IMR-90 (cell line): ENCODE measurements around the gene MECP2. TPM values are rescaled to one million over a fixed set of nuclear protein-coding genes. Genes with fewer than 3 reads are reported as not detected.

Experiments used
- ATAC-seq: fragments of 200-7000 bp; cut with Tn5 transposase; 2 replicates; pipeline ENCODE4 v1.9.1; 2020; ENCODE audit warnings: low read depth, mild to moderate bottlenecking, moderate library complexity
- BruUV-seq: library from RNA; stranded (reverse); fragments of 400-500 nt; replicated peaks from 2 replicates; lab custom pipeline; 2021; lab: Mats Ljungman, UMichigan
- CTCF ChIA-PET: fragments of 300-600 bp; formaldehyde crosslinking; extraction: SDS; loops from one replicate; lab custom pipeline; 2021; ENCODE audit warnings: antibody characterized with exemption; lab: Yijun Ruan, JAX
- POLR2A ChIA-PET: fragments of 300-600 bp; sonication (Branson Sonifier 250); formaldehyde crosslinking; loops from one replicate; lab custom pipeline; 2022; ENCODE audit warnings: antibody characterized with exemption; ENCODE audit not compliant: unreplicated experiment; lab: Charles Lee
- DNase-seq: peaks from one replicate; pipeline ENCODE4 v3.0.0; 2013
- H2AFZ ChIP-seq: replicated peaks from 2 replicates; pipeline ENCODE3; 2013; ENCODE audit warnings: low read length, mild to moderate bottlenecking; ENCODE audit not compliant: poor library complexity
- H2AK5ac ChIP-seq: 2 replicates; pipeline ENCODE4 v1.6.1; 2013; ENCODE audit warnings: low read depth, low read length, inconsistent platforms
- H2AK9ac ChIP-seq: replicated peaks from 2 replicates; pipeline ENCODE3; 2013; ENCODE audit warnings: mild to moderate bottlenecking, low read depth, low read length, moderate library complexity; ENCODE audit not compliant: poor library complexity
- H2BK120ac ChIP-seq: 2 replicates; pipeline ENCODE4 v1.6.1; 2013; ENCODE audit warnings: low read depth, low read length, inconsistent platforms
- H2BK15ac ChIP-seq: 3 replicates; pipeline ENCODE4 v1.6.1; 2013; ENCODE audit warnings: low read depth, low read length, inconsistent platforms
- H2BK20ac ChIP-seq: 2 replicates; pipeline ENCODE4 v1.6.1; 2013; ENCODE audit warnings: low read depth, mild to moderate bottlenecking, inconsistent platforms, low read length, moderate library complexity
- H2BK5ac ChIP-seq: 2 replicates; pipeline ENCODE4 v1.6.1; 2013; ENCODE audit warnings: mild to moderate bottlenecking, low read depth, low read length, inconsistent platforms; ENCODE audit not compliant: poor library complexity, severe bottlenecking
- H3K14ac ChIP-seq: replicated peaks from 2 replicates; pipeline ENCODE4 v1.6.1; 2013; ENCODE audit warnings: low read depth, low read length, inconsistent platforms
- H3K18ac ChIP-seq: 2 replicates; pipeline ENCODE4 v1.6.1; 2013; ENCODE audit warnings: low read depth, low read length, control low read depth
- H3K23ac ChIP-seq: 2 replicates; pipeline ENCODE4 v1.6.1; 2013; ENCODE audit warnings: low read depth, low read length, inconsistent platforms
- H3K27ac ChIP-seq: 2 replicates; pipeline ENCODE4 v1.5.1; 2013; ENCODE audit warnings: mild to moderate bottlenecking, control low read depth, low read length; ENCODE audit not compliant: insufficient read depth
- H3K27me3 ChIP-seq: 2 replicates; pipeline ENCODE4 v1.6.1; 2013; ENCODE audit warnings: low read length; ENCODE audit not compliant: control insufficient read depth, insufficient read depth
- H3K36me3 ChIP-seq: 2 replicates; pipeline ENCODE4 v1.6.1; 2013; ENCODE audit warnings: low read length, mixed read lengths; ENCODE audit not compliant: control insufficient read depth, insufficient read depth
- H3K4ac ChIP-seq: 2 replicates; pipeline ENCODE4 v1.6.1; 2013; ENCODE audit warnings: low read depth, low read length, inconsistent platforms
- H3K4me1 ChIP-seq: 2 replicates; pipeline ENCODE4 v1.6.1; 2013; ENCODE audit warnings: low read length, mixed read lengths; ENCODE audit not compliant: control insufficient read depth, insufficient read depth
- H3K4me2 ChIP-seq: 2 replicates; pipeline ENCODE4 v1.6.1; 2013; ENCODE audit warnings: low read depth, mild to moderate bottlenecking, control low read depth, low read length, moderate library complexity
- H3K4me3 ChIP-seq: 2 replicates; pipeline ENCODE4 v1.5.1; 2013; ENCODE audit warnings: low read depth, mild to moderate bottlenecking, control low read depth, low read length, moderate library complexity; ENCODE audit not compliant: insufficient read depth
- H3K56ac ChIP-seq: 2 replicates; pipeline ENCODE4 v1.6.1; 2013; ENCODE audit warnings: low read length, inconsistent platforms; ENCODE audit not compliant: insufficient read depth; ENCODE audit errors: extremely low read depth
- H3K79me1 ChIP-seq, 2 experiments: 2 replicates each; pipeline ENCODE4 v1.6.1; 2013; ENCODE audit warnings: low read length in 2 of 2, inconsistent platforms in 1 of 2, low read depth in 1 of 2
- H3K9ac ChIP-seq: 2 replicates; pipeline ENCODE4 v1.6.1; 2013; ENCODE audit warnings: low read depth, low read length, control low read depth
- H3K9me1 ChIP-seq: 2 replicates; pipeline ENCODE4 v1.6.1; 2013; ENCODE audit warnings: low read length, inconsistent platforms; ENCODE audit not compliant: insufficient read depth
- H3K9me3 ChIP-seq: 2 replicates; pipeline ENCODE4 v1.6.1; 2013; ENCODE audit warnings: low read length; ENCODE audit not compliant: control insufficient read depth, insufficient read depth
- H4K20me1 ChIP-seq: 2 replicates; pipeline ENCODE4 v1.6.1; 2013; ENCODE audit warnings: low read length, inconsistent platforms; ENCODE audit not compliant: insufficient read depth
- H4K5ac ChIP-seq: 2 replicates; pipeline ENCODE4 v1.6.1; 2013; ENCODE audit warnings: mild to moderate bottlenecking, low read depth, low read length, control low read depth
- H4K8ac ChIP-seq, 2 experiments: 2 replicates each; pipeline ENCODE4 v1.6.1; 2013; ENCODE audit warnings: low read depth in 2 of 2, low read length in 2 of 2, control low read depth in 1 of 2, inconsistent platforms in 1 of 2
- H4K91ac ChIP-seq: 2 replicates; pipeline ENCODE4 v1.6.1; 2013; ENCODE audit warnings: low read depth, low read length, inconsistent platforms; ENCODE audit not compliant: insufficient read depth
- BHLHE40 ChIP-seq: fragments of 150-350 bp; IDR thresholded peaks from 2 replicates; pipeline ENCODE4 v1.6.1; 2016; ENCODE audit warnings: mild to moderate bottlenecking, low read depth, low read length
- CEBPB ChIP-seq: IDR thresholded peaks from 2 replicates; pipeline ENCODE4 v1.6.1; 2012; ENCODE audit warnings: low read depth, low read length, improper control_type of control experiment
- CHD1 ChIP-seq: IDR thresholded peaks from 2 replicates; pipeline ENCODE4 v1.6.1; 2012; ENCODE audit warnings: low read depth, low read length, improper control_type of control experiment
- CTCF ChIP-seq: conservative IDR thresholded peaks from 2 replicates; pipeline ENCODE4 v1.5.1; 2012; ENCODE audit warnings: mild to moderate bottlenecking, low read depth, low read length, improper control_type of control experiment
- FOS ChIP-seq: fragments of 150-350 bp; IDR thresholded peaks from 2 replicates; pipeline ENCODE4 v1.6.1; 2016; ENCODE audit warnings: low read depth, low read length
- MAFK ChIP-seq: IDR thresholded peaks from 2 replicates; pipeline ENCODE4 v1.6.1; 2012; ENCODE audit warnings: low read depth, low read length, improper control_type of control experiment
- MAZ ChIP-seq: IDR thresholded peaks from 2 replicates; pipeline ENCODE4 v1.6.1; 2012; ENCODE audit warnings: low read depth, mild to moderate bottlenecking, low read length, improper control_type of control experiment, moderate library complexity, borderline replicate concordance
- MXI1 ChIP-seq: IDR thresholded peaks from 2 replicates; pipeline ENCODE4 v1.6.1; 2012; ENCODE audit warnings: low read depth, mild to moderate bottlenecking, low read length, moderate library complexity, borderline replicate concordance
- POLR2A ChIP-seq: IDR thresholded peaks from 2 replicates; pipeline ENCODE4 v1.6.1; 2012; ENCODE audit warnings: mild to moderate bottlenecking, low read depth, low read length
- RAD21 ChIP-seq: IDR thresholded peaks from 2 replicates; pipeline ENCODE4 v1.6.1; 2012; ENCODE audit warnings: low read length, improper control_type of control experiment
- RCOR1 ChIP-seq: IDR thresholded peaks from 2 replicates; pipeline ENCODE4 v1.6.1; 2012; ENCODE audit warnings: mild to moderate bottlenecking, low read length, improper control_type of control experiment; ENCODE audit not compliant: insufficient replicate concordance
- SMC3 ChIP-seq: fragments of 150-350 bp; IDR thresholded peaks from 2 replicates; pipeline ENCODE4 v1.6.1; 2016; ENCODE audit warnings: low read depth, mild to moderate bottlenecking, antibody characterized with exemption, low read length, moderate library complexity
- USF2 ChIP-seq: fragments of 150-350 bp; IDR thresholded peaks from 2 replicates; pipeline ENCODE4 v1.6.1; 2017; ENCODE audit warnings: mild to moderate bottlenecking, antibody characterized with exemption, low read length, low read depth
- WGBS, 2 experiments: methylation state at CpG; one replicate each; pipeline versions ENCODE4 v1.1.5 to v1.1.7; 2013; ENCODE audit warnings: missing lambda C conversion rate in 2 of 2; ENCODE audit not compliant: insufficient read length in 1 of 2; ENCODE audit errors: extremely low coverage in 2 of 2; 5-methylcytosine and 5-hydroxymethylcytosine counted together
- dilution Hi-C: fragments of 300-500 bp; cut with HindIII; formaldehyde crosslinking; loops from one replicate; pipeline ENCODE4 v1.14.3; 2018; ENCODE audit warnings: low sequenced_read_pairs; ENCODE audit not compliant: unreplicated experiment
- in situ Hi-C: fragments of 300-500 bp; cut with MboI; formaldehyde crosslinking; loops from 3 replicates; pipeline ENCODE4 v1.14.3; 2019; ENCODE audit warnings: low sequenced_read_pairs, inconsistent platforms, mixed read lengths
- intact Hi-C: fragments of 100-400 bp; cut with micrococcal nuclease; formaldehyde crosslinking; loops from 2 replicates; pipeline ENCODE4 v1.10.0; 2022
- polyA plus RNA-seq, 3 experiments: library from polyadenylated mRNA; depleted of rRNA; stranded (reverse); fragments of >200 nt; gene quantifications; 2 replicates each; pipeline ENCODE4 v1.2.3, GENCODE V29; 2012; ENCODE audit warnings: low replicate concordance in 1 of 3
- total RNA-seq: library from RNA; depleted of rRNA; stranded (reverse); fragments of >200 nt; gene quantifications from 2 replicates; pipeline ENCODE4 v1.2.3, GENCODE V29; 2012

Gene MECP2
- total and polyA plus RNA-seq, 2 of the 4 experiments (the other 2 are of a cell fraction) = 8.4 to 10.1 TPM

GRCh38 chrX:154094833-154095232 lies 2.7 kb downstream of the MECP2 start (continued):
- TF ChIP-seq CEBPB (no peak), RAD21 (no peak)

GRCh38 chrX:154093965-154094364 lies 3.6 kb downstream of the MECP2 start:
- H3K56ac ChIP-seq = no peak overlapping the region
- no peaks in the 10 kb centered on the region for H3K9me3 ChIP-seq
- H3K36me3 ChIP-seq = peaks cover 6% of the 10 kb centered on the region; the same call in 1 of the 2 replicates
- no peak overlapping the region for H2AK9ac ChIP-seq
- no peak overlapping the region for H2BK120ac ChIP-seq
- no peaks in the 10 kb centered on the region for H3K27me3 ChIP-seq
- dilution Hi-C loops = no loop called here
- no peak overlapping the region for H3K4me3 ChIP-seq
- H3K4me1 ChIP-seq = peaks cover 5% of the 10 kb centered on the region
- no peak overlapping the region for H4K5ac ChIP-seq
- no peak overlapping the region for H3K18ac ChIP-seq
- no peak overlapping the region for H4K91ac ChIP-seq
- no peak overlapping the region for H2BK20ac ChIP-seq
- no peak overlapping the region for H2BK5ac ChIP-seq
- no peak overlapping the region for H3K27ac ChIP-seq
- no peak overlapping the region; the same call in 1 of the 2 replicates for H3K4me2 ChIP-seq
- no CpG with 5 or more reads among the region's 5 CpGs for WGBS, 2 experiments
- intact Hi-C loops = no loop called here
- no TSS peak for BruUV-seq
- H2AFZ ChIP-seq = no peak overlapping the region
- peaks cover 0 to 31% of the 10 kb centered on the region in 2 experiments; a peak in 2 of 4 replicates for H3K79me1 ChIP-seq
- H4K8ac ChIP-seq = no peak overlapping the region
- no peak overlapping the region for H2AK5ac ChIP-seq
- TF ChIP-seq CEBPB (no peak), CHD1 (no peak), MAZ (no peak), RAD21 (no peak), MAFK (no peak), BHLHE40 (no peak), CTCF (no peak), POLR2A (no peak), USF2 (no peak), SMC3 (no peak), RCOR1 (no peak), MXI1 (no peak), FOS (no peak)
- H3K4ac ChIP-seq = no peak overlapping the region
- ChIA-PET CTCF (no interaction called here), POLR2A (interaction anchor here (0.5 kb wide), 1 partner anchor 146 kb away, joined by 8 read pairs; no protein-coding TSS in a partner anchor)
- peaks cover 58% of the 10 kb centered on the region for H4K20me1 ChIP-seq
- H3K9me1 ChIP-seq = peaks cover 12% of the 10 kb centered on the region; the same call in 1 of the 2 replicates
- no peak for DNase-seq
- no peak overlapping the region for H2BK15ac ChIP-seq
- H3K9ac ChIP-seq = no peak overlapping the region
- ATAC-seq = no peak
- in situ Hi-C loops = no loop called here
- H3K23ac ChIP-seq = no peak overlapping the region
- H3K14ac ChIP-seq = no peak overlapping the region
